GM04504 (cell line): ENCODE measurements around the gene TRIO.
A peak's percentile ranks its signal among the peaks of the same experiment; 100 is the strongest.

Source experiments
- DNase-seq: peaks from one replicate; pipeline ENCODE4 v3.0.0-alpha.2; 2012; ENCODE audit warnings: low read depth

Gene TRIO

GRCh38 chr5:14267166-14267838 lies 124.2 kb downstream of the TRIO start:
- no peak for DNase-seq

- DNase-seq, result peak; percentile 66
These were observed 125.0 kb downstream of the TRIO start for GRCh38 chr5:14267991-14268708.

- no peak for DNase-seq
These were observed 125.6 kb downstream of the TRIO start for GRCh38 chr5:14268738-14269137.

- DNase-seq, result no peak
These were observed 126.3 kb downstream of the TRIO start for GRCh38 chr5:14269395-14269794.

GRCh38 chr5:14270209-14270702 lies 127.1 kb downstream of the TRIO start:
- peak; percentile 38 for DNase-seq

- no peak for DNase-seq
These were observed 129.5 kb downstream of the TRIO start for GRCh38 chr5:14272548-14273205.

- DNase-seq, result no peak
These were observed 130.1 kb downstream of the TRIO start for GRCh38 chr5:14273207-14273767.

GRCh38 chr5:14276380-14276779 lies 133.2 kb downstream of the TRIO start:
- DNase-seq, result no peak

GRCh38 chr5:14277385-14278320 lies 134.5 kb downstream of the TRIO start:
- DNase-seq, result no peak

- DNase-seq, result no peak
These were observed 137.2 kb downstream of the TRIO start for GRCh38 chr5:14280294-14280854.

GRCh38 chr5:14281746-14282181 lies 138.6 kb downstream of the TRIO start:
- no peak for DNase-seq

GRCh38 chr5:14283139-14283538 lies 140.0 kb downstream of the TRIO start:
- DNase-seq, result no peak

GRCh38 chr5:14284392-14285148 lies 141.4 kb downstream of the TRIO start:
- DNase-seq, result no peak

- DNase-seq, result no peak
These were observed 142.9 kb downstream of the TRIO start for GRCh38 chr5:14286007-14286406.

GRCh38 chr5:14286574-14287421 lies 143.7 kb downstream of the TRIO start:
- DNase-seq, result no peak

- DNase-seq, result no peak
These were observed 149.9 kb downstream of the TRIO start for GRCh38 chr5:14292766-14293658.

GRCh38 chr5:14295610-14296009 lies 152.5 kb downstream of the TRIO start:
- no peak for DNase-seq
